GM12891 (cell line): Measurements from ENCODE around the gene ZNF70.

Experiments
- DNase-seq: peaks from one replicate; pipeline ENCODE4 v3.0.0; 2011; ENCODE audit warnings: low spot score; ENCODE audit not compliant: insufficient read length
- FAIRE-seq: peaks from 2 replicates; lab custom pipeline; 2011; peaks lifted over from hg19 to GRCh38; lab: Jason Lieb, UNC
- PAX5 ChIP-seq: IDR thresholded peaks from 2 replicates; pipeline ENCODE4 v1.6.1; 2011; ENCODE audit warnings: low read length, moderate library complexity, mild to moderate bottlenecking; ENCODE audit not compliant: insufficient read depth, severe bottlenecking
- POLR2A ChIP-seq: IDR thresholded peaks from 2 replicates; pipeline ENCODE4 v1.6.1; 2011; ENCODE audit warnings: low read depth, low read length, control low read depth
- POLR2AphosphoS5 ChIP-seq: IDR thresholded peaks from 2 replicates; pipeline ENCODE4 v1.6.1; 2011; ENCODE audit warnings: low read depth, low read length, control low read depth
- POU2F2 ChIP-seq: IDR thresholded peaks from 2 replicates; pipeline ENCODE4 v1.6.1; 2011; ENCODE audit warnings: low read depth, mild to moderate bottlenecking, control low read depth, low read length, moderate library complexity
- SPI1 ChIP-seq: IDR thresholded peaks from 2 replicates; pipeline ENCODE4 v1.6.1; 2011; ENCODE audit warnings: low read depth, low read length, control low read depth
- TAF1 ChIP-seq: IDR thresholded peaks from 2 replicates; pipeline ENCODE4 v1.6.1; 2011; ENCODE audit warnings: low read depth, low read length, control low read depth

The ZNF70 gene

DNA sequence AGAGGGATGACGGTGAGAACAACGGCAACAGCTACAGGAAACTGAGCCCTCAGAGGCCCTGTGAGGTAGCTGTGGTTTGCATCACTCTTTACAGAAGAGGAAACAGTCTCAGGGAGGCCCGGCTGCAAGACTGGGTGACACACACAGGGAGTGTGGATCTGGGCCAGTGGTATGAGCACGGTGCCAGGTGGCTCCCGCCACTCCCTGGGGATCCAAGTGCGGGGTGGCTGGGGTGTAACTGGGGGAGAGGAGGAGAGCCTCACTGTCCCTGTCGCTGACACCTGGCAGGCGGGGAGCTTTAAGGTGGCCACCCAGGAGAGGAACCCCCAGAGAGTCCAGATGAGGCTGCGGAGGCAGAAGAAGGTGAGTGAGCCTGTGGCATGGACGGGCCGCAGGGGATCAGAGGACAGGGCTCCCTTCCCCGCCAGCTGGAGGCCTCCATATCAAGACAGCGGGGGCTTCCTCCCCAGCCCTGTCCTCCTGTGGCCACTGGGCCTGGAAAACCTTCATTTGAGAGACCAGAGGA, 54.5 kb downstream of the ZNF70 start:
- peak; percentile 98 for FAIRE-seq

DNA sequence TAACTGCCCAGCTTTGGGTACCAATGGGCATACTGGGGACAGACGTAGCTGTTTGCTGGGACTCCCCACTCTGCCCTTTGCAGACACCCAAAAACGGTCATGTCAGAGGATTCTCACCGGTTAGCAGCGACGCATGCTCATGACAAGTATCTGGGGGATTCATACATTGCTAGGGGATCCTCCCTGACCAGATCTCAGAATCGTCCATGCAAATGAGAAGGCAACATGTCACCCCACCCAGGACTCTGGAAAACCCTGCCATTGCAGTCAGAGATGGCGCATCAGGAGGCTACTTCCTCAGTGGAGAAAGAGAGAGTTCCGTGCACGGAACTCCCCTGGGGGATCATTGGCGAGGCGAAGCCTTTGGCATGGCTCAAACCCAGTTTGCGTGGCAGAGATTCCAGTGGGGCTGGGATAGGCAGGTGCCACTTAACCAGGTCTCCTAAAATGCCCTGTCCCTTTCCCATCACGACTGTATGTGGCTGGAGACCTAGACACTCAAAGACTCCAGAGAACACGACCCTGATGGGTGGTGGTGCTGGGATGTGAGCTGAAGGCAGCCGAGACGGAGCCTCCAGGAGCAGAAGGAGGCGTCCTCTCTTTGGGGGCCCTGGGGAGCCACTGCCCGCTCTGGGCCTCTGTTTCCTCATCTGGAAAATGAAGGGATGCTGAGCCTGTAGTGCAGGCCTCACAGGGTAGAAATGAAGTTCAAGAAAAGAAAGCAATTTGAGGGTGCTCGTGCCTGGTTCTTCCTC, 55.2 kb downstream of the ZNF70 start:
- FAIRE-seq: peak; percentile 33
- TF ChIP-seq PAX5: no peak
- TF ChIP-seq POLR2AphosphoS5: no peak
- no peak for TF ChIP-seq POU2F2
- no peak for TF ChIP-seq TAF1
- no peak for TF ChIP-seq SPI1
- no peak for TF ChIP-seq POLR2A
- no peak for DNase-seq

More for the DNA sequence above, 54.5 kb downstream of the ZNF70 start:
- TF ChIP-seq POU2F2 (no peak), POLR2A (peak; percentile 70), PAX5 (no peak), SPI1 (peak; percentile 12; the same call in 1 of the 2 replicates), POLR2AphosphoS5 (no peak), TAF1 (peak; percentile 37; the same call in 1 of the 2 replicates)
- peak; percentile 75 for DNase-seq

DNA sequence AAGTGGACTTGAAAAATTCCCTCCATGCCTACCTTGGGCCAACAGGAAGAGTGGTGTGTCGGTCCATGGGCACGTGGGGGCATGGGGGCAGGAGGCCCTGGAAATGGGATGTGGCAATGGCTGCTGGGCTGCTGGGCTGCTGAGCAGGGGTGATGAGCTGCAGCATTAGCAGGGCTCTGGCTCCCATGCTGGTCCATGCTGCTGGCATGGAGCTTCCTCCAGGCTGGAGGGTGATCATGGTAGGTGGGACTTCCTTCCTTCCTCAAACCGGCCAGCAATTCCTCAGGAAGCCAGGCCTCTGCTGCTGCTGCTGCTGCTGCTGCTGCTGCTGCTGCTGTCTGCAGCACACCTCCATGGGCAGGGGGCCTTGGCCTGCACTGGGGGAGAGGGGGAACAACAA, 55.8 kb downstream of the ZNF70 start:
- TF ChIP-seq POLR2A (no peak), POLR2AphosphoS5 (no peak), PAX5 (no peak), POU2F2 (no peak), TAF1 (no peak), SPI1 (no peak)
- DNase-seq (no peak), FAIRE-seq (no peak)

DNA sequence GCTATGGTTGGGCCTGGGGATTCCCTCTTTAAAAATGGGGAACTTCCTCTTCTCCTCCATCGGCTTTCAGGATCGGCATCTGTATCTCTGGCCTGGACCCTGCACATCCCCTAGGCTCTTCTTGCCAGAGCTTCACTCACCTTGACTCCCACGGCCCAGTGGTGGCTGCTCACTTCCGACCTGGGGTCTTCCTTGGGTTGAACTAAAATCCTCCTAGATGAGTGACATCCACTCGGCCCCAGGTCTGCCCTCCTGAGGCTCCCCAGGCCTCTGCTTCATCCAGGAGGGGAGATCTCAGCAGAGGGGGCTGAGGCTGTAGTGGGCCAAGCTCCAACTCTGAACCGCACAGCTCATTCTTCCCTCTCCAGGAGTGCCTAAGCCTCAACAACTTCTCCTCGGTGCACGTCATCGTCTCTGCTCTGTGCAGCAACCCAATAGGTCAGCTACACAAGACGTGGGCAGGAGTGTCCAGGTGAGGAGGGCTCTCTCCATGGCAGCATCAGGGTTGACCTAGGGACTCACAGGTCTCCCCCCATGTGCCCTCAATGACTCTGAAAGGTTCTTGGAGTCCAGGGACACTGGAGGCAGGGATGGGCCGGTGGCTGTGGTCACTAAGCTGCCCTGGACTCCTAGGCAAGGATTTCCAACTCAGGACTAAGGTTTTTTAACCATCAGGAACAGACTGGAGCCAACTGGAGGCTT, 56.8 kb downstream of the ZNF70 start:
- no peak for TF ChIP-seq POLR2A
- no peak for TF ChIP-seq POLR2AphosphoS5
- TF ChIP-seq SPI1: no peak
- no peak for TF ChIP-seq PAX5
- no peak for TF ChIP-seq TAF1
- no peak for TF ChIP-seq POU2F2
- DNase-seq: no peak
- FAIRE-seq: no peak

DNA sequence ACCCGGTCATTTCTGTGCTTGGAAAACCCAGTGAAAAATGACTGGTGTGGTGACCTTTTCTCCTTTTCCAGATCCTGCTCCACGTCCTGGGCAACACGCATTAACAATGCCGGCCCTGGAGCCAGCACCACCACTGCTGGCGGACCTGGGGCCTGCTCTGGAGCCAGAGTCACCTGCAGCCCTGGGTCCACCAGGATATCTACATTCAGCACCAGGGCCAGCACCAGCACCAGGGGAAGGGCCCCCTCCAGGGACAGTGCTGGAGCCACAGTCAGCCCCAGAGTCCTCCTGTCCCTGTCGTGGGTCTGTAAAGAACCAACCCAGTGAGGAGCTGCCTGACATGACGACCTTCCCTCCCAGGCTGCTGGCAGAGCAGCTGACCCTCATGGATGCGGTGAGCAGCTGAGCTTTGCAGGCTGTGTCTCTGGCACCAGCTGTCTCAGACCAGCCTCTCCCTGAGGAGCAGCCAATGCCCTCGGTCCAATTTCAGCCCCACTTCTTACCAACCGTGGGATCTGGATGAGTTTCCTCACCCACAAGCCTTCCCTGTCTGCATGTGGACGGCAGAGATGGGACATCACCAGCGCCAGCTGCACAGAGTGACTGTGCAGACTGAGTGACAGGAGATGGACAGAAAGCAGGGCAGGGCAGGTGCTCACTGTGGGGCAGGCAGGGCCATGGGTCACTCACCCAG, 58.2 kb downstream of the ZNF70 start:
- DNase-seq (no peak), FAIRE-seq (no peak)
- TF ChIP-seq POLR2AphosphoS5: no peak
- TF ChIP-seq TAF1: no peak
- TF ChIP-seq PAX5: no peak
- TF ChIP-seq SPI1: no peak
- TF ChIP-seq POU2F2: no peak
- no peak for TF ChIP-seq POLR2A

DNA sequence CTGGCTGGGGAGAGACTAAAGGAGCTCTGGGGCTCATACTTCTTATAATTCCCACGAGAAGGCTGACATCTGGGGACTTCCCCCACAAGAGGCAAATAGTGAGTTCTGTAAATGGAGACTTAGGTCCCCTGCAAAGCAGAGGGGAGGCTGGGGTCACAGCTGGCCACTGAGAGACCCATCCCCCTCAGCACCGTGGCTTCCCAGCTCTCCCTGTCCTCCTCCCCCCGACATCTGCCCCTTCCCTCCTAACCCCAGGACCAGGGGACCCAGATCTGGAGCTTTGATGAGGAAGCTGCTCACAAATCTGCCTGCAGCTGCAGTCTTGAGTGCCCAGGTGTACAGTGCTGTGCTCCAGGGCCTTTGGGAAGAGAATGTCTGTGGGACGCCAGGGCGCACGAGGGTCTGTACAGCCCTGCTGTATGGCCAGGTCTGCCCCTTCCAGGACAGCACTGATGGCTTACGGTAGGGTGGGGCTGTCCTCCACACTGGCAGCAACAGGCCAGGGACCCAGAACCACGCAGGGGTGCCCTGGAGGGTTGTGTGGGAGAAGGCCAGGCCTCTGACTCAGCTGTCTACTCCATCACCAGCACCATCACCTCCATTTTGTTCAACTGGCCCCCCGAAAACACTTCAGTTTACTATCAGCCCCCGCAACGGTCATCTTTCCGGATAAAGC, 59.0 kb downstream of the ZNF70 start:
- no peak for DNase-seq
- no peak for TF ChIP-seq PAX5
- TF ChIP-seq POLR2AphosphoS5: no peak
- TF ChIP-seq POLR2A: no peak
- no peak for FAIRE-seq

DNA sequence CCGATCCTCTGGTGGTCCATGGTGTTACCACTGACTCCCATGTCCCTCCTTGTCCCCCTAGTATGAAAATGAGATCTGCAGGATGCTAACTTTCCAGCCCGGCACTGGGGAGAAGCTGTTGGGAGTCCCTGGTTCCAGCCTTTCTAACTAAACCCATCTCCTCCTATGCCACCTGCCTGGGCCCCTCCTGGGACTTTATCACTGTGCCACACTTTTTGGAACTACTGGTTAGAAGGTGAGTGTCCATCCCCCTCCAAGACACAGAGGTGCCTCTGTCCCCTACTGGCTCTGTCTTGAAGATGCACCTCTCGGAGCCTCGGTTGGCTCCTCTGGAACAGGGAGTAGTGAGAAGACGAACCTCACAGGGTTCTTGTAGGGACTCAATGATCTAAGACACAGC, 60.2 kb downstream of the ZNF70 start, which contains the start of gene RGL4:
TSS of gene RGL4 (plus strand) at position 301 of the 400 bp plus-strand sequence. CDS start 1,018 bp downstream, outside the sequence.
- TF ChIP-seq SPI1 (no peak), POU2F2 (no peak), TAF1 (no peak), POLR2A (no peak), POLR2AphosphoS5 (no peak), PAX5 (no peak)
- FAIRE-seq (no peak), DNase-seq (no peak)

DNA sequence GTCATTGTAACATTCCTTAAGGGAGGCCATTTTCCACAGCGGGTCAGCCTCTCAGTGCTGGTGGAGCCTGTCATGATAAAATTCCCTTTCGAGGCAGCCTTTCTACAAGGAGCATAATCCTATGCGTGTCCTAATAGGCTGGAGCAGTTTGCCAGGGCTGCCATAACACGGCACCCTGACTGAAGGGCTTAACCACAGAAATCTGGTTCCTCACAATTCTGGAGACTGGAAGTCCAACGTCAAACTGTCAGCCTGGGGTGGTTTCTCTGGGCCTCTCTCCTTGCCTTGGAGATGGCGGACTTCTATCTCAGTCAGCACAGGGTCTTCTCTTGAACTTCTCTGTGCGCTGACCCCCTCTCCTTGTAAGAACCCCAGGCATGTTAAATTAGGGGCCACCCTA, 61.5 kb downstream of the ZNF70 start:
- TF ChIP-seq POLR2A (no peak), TAF1 (no peak), SPI1 (no peak), POU2F2 (no peak), POLR2AphosphoS5 (no peak), PAX5 (no peak)
- DNase-seq (no peak), FAIRE-seq (no peak)
